ENCODE measurements around the gene IGSF10. TPM values are rescaled to one million over a fixed set of nuclear protein-coding genes. Genes with fewer than 3 reads are reported as not detected.
"Not testable (repeated sequence)": the region's sequence is repeated elsewhere in the genome, so short reads cannot be mapped to it uniquely, and the experiment has no call there.

Gene IGSF10, protein sequence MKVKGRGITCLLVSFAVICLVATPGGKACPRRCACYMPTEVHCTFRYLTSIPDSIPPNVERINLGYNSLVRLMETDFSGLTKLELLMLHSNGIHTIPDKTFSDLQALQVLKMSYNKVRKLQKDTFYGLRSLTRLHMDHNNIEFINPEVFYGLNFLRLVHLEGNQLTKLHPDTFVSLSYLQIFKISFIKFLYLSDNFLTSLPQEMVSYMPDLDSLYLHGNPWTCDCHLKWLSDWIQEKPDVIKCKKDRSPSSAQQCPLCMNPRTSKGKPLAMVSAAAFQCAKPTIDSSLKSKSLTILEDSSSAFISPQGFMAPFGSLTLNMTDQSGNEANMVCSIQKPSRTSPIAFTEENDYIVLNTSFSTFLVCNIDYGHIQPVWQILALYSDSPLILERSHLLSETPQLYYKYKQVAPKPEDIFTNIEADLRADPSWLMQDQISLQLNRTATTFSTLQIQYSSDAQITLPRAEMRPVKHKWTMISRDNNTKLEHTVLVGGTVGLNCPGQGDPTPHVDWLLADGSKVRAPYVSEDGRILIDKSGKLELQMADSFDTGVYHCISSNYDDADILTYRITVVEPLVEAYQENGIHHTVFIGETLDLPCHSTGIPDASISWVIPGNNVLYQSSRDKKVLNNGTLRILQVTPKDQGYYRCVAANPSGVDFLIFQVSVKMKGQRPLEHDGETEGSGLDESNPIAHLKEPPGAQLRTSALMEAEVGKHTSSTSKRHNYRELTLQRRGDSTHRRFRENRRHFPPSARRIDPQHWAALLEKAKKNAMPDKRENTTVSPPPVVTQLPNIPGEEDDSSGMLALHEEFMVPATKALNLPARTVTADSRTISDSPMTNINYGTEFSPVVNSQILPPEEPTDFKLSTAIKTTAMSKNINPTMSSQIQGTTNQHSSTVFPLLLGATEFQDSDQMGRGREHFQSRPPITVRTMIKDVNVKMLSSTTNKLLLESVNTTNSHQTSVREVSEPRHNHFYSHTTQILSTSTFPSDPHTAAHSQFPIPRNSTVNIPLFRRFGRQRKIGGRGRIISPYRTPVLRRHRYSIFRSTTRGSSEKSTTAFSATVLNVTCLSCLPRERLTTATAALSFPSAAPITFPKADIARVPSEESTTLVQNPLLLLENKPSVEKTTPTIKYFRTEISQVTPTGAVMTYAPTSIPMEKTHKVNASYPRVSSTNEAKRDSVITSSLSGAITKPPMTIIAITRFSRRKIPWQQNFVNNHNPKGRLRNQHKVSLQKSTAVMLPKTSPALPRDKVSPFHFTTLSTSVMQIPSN (N-terminal part only)
- total RNA-seq (2014; rRNA removed; shearing (Covaris generic); ENCODE audit: low replicate concordance) = not detected in 2 replicates

DNA sequence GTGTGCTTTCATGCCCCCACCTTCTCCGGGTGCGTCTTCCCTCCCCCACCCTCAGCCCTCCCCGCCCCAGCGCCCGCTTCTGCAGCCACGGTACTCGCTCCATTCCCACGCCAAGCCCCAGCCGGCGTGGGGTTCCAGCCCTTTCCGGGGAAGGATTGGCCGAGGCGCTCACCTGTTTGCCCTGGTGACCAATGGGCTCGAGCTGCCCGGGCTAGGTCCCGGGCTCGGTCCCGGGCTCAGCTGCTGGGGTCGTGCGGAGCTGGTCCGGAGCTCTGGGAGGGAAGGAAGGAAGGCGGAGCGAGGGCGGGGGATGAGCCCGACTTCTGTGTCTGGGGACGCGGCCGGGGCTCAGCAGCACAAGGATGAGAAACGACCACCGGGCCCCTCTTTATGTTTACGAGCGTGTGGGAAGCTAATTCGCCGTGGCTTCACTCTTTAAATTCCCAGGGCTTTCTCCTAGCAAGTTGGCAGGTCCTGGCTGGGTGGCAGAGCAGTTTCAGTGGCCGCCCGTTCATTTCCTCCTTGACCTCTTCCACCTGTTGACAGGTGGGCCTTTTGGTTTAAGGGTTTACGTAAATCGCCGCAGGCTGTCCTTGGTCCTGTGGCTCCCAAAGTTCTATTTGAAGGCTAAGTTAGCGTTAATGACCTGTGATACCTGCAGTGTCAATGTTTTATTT is at the start of gene IGSF10:
Gene IGSF10, minus strand, starts transcription at position 288 of the 677 bp plus-strand sequence. CDS start 2,352 bp downstream, outside the sequence.
- in situ Hi-C loops (cut with HindIII; ENCODE audit: low pct_unique_long_range_greater_than_20kb, low sequenced_read_pairs) = no loop called here
- no peak for DNase-seq (ENCODE audit: low read depth)

GRCh38 chr3:151509468-151510135 is 48.7 kb upstream of the IGSF10 start:
- in situ Hi-C loops (cut with HindIII; ENCODE audit: low pct_unique_long_range_greater_than_20kb, low sequenced_read_pairs); DNase-seq (ENCODE audit: low read depth): not testable (repeated sequence)

DNA sequence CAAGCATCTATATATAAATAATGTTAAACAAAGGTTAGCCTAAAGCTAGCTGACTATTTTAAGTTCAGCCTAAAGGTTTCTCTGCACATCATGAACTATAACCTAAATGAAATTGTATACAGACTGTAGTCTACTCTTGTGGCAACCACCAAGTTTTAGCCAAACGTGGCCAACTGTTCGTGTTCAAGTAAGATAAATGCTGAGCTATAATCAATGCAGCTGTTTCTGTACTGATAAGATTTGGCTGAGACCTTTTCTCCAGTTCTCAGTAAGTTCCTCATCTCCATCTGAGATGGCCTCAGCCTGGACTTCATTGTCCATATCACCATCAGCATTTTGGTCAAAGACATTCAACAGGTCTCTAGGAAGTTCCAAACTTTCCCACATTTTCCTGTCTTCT is 43.7 kb upstream of the IGSF10 start:
- in situ Hi-C loops (cut with HindIII; ENCODE audit: low pct_unique_long_range_greater_than_20kb, low sequenced_read_pairs) = no loop called here
- no peak for DNase-seq (ENCODE audit: low read depth)

DNA sequence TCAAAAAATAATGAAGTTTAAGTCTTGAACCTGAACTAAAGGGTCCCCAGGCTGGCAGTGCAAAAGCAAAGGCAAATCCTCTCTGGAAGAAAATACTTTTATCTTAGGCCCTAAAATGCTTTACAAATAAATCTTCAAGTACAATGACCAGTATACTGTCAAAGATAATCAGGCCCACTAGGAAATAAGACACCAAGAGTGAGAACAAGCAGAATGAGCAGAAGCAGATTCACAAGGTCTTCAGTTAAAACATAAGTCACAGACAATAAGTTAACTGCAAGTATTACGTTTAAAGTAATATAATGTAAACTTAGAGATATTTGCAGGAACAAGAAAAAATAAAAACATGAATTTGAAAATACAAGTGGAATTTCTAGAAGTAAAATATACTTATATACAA is 42.2 kb upstream of the IGSF10 start:
- DNase-seq (ENCODE audit: low read depth) = no peak
- in situ Hi-C loops (cut with HindIII; ENCODE audit: low pct_unique_long_range_greater_than_20kb, low sequenced_read_pairs) = no loop called here

DNA sequence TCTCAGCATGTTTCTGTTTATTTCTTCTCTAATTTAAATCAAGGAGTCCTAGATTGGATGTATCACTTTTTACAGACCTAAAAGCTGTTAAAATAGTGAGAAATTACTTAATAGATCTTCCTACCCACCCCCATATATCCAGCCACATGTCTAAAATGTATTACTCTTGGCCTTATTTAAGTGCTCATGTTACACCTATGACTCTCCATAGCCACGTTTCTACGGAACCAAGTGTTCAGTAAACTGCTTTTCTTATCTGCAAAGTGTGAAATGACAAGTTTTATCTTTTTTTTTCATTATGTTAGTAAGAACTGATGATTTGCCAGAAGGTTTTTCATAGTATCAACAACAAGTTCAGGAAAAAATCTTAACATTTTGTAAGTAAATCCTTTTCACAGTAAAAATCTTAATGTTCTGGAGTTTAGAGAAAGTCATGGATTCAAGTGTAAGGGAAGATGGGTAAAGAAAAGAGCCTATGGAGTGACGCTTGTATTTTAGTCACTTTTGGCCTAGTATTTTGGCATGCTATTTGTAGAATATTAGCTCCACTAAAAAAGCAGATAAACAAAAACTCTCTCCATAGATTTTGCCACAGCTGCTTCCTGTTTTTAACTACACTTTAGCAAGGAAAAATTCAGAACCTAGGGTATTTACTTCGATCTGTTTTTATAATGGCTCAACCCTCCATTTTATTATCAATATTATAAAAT is 41.2 kb upstream of the IGSF10 start:
- in situ Hi-C loops (cut with HindIII; ENCODE audit: low pct_unique_long_range_greater_than_20kb, low sequenced_read_pairs) = no loop called here
- DNase-seq (ENCODE audit: low read depth) = no peak

DNA sequence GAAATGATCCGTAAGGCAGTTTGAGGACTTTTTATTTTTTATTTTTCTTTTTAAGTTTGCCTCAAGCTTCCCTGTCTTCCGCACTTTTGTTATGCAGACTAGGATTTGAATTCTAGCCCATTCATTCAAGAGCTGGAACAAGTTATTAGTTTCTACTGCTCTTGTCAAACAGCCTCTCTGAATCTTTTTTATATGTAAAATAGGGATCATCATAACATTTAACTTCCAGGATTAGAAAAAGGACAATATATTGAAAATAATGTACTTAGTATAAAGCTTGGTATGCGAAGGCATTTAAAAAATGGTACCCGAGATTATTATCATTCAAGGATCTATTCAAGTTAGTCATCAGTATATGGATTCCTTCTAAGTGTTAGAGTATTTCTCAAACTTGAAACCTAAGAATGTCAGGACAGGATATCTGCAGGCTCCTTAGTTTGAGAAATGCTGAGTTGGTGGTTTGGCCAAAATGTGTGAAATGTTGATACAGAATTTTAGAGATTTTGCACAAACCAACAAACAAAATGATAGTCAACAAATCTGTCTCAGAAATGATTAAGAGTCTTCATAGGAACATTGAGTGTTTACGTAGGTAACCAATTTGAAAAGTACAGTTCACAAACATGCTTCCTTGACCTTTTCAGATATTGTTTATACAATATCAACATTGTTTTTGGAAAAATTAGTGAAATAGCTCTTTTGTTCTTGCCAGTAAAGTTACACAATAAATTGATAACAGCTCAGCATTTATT is 40.5 kb upstream of the IGSF10 start:
- in situ Hi-C loops (cut with HindIII; ENCODE audit: low pct_unique_long_range_greater_than_20kb, low sequenced_read_pairs) = no loop called here
- DNase-seq (ENCODE audit: low read depth) = no peak

DNA sequence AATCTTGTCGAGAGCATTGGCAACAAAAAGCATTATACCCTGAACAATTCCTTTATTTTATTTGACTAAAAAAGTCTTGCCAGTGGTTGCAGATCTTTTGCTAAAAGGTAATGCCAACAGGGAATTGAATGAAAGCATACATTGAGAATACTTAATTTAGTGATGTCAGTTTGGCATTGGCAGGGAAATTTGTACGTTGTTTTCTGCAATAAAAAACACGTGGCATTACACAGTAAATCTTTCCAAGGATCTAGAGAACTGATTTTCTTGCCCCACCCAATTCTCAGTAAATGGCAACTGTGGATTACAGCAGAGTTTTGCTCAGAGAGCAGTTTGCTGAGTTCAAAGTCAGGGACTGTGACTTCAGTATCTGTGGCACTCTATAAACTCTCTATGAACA is 38.3 kb upstream of the IGSF10 start:
- DNase-seq (ENCODE audit: low read depth) = no peak
- in situ Hi-C loops (cut with HindIII; ENCODE audit: low pct_unique_long_range_greater_than_20kb, low sequenced_read_pairs) = no loop called here

GRCh38 chr3:151491525-151491924 is 30.7 kb upstream of the IGSF10 start:
- in situ Hi-C loops (cut with HindIII; ENCODE audit: low pct_unique_long_range_greater_than_20kb, low sequenced_read_pairs) = no loop called here
- no peak for DNase-seq (ENCODE audit: low read depth)

- in situ Hi-C loops (cut with HindIII; ENCODE audit: low pct_unique_long_range_greater_than_20kb, low sequenced_read_pairs); DNase-seq (ENCODE audit: low read depth): not testable (repeated sequence)
Measured at GRCh38 chr3:151487833-151488232, 27.0 kb upstream of the IGSF10 start.

GRCh38 chr3:151483961-151484520 is 23.2 kb upstream of the IGSF10 start:
- in situ Hi-C loops (cut with HindIII; ENCODE audit: low pct_unique_long_range_greater_than_20kb, low sequenced_read_pairs) = no loop called here
- DNase-seq (ENCODE audit: low read depth) = no peak

GRCh38 chr3:151483488-151483887 is 22.6 kb upstream of the IGSF10 start:
- no peak for DNase-seq (ENCODE audit: low read depth)
- in situ Hi-C loops (cut with HindIII; ENCODE audit: low pct_unique_long_range_greater_than_20kb, low sequenced_read_pairs) = no loop called here

GRCh38 chr3:151480492-151480891 is 19.6 kb upstream of the IGSF10 start:
- in situ Hi-C loops (cut with HindIII; ENCODE audit: low pct_unique_long_range_greater_than_20kb, low sequenced_read_pairs) = no loop called here
- DNase-seq (ENCODE audit: low read depth) = no peak

- in situ Hi-C loops (cut with HindIII; ENCODE audit: low pct_unique_long_range_greater_than_20kb, low sequenced_read_pairs) = no loop called here
- no peak for DNase-seq (ENCODE audit: low read depth)
Measured at GRCh38 chr3:151479452-151479851, 18.6 kb upstream of the IGSF10 start.

GRCh38 chr3:151478335-151478697 is 17.5 kb upstream of the IGSF10 start:
- in situ Hi-C loops (cut with HindIII; ENCODE audit: low pct_unique_long_range_greater_than_20kb, low sequenced_read_pairs) = no loop called here
- DNase-seq (ENCODE audit: low read depth) = no peak

GRCh38 chr3:151477591-151478334 is 16.9 kb upstream of the IGSF10 start:
- in situ Hi-C loops (cut with HindIII; ENCODE audit: low pct_unique_long_range_greater_than_20kb, low sequenced_read_pairs) = no loop called here

More at GRCh38 chr3:151477591-151478334, 16.9 kb upstream of the IGSF10 start:
- no peak for DNase-seq (ENCODE audit: low read depth)

Measured in Caki2 (cell line).